Glutamatergic neuron (in vitro differentiated cells): Measurements from ENCODE around the gene ESRRA. TPM values are rescaled to one million over a fixed set of nuclear protein-coding genes. Genes with fewer than 3 reads are reported as not detected.

Source experiments
- DNase-seq: peaks from one replicate; pipeline ENCODE4 v3.0.0; 2022
- H3K27ac Mint-ChIP-seq: one replicate; pipeline ENCODE4 v1.8.0; 2020; ENCODE audit warnings: mild to moderate bottlenecking, mixed read lengths, inconsistent platforms; ENCODE audit not compliant: unreplicated experiment
- H3K27me3 Mint-ChIP-seq: one replicate; pipeline ENCODE4 v1.8.0; 2020; ENCODE audit warnings: mild to moderate bottlenecking, moderate library complexity, mixed read lengths, inconsistent platforms; ENCODE audit not compliant: unreplicated experiment
- H3K36me3 Mint-ChIP-seq: one replicate; pipeline ENCODE4 v1.8.0; 2020; ENCODE audit warnings: mild to moderate bottlenecking, mixed read lengths, inconsistent platforms; ENCODE audit not compliant: unreplicated experiment
- H3K4me1 Mint-ChIP-seq: one replicate; pipeline ENCODE4 v1.8.0; 2020; ENCODE audit warnings: mild to moderate bottlenecking, low read depth, mixed read lengths, inconsistent platforms; ENCODE audit not compliant: unreplicated experiment
- H3K4me3 Mint-ChIP-seq: one replicate; pipeline ENCODE4 v1.8.0; 2020; ENCODE audit warnings: mild to moderate bottlenecking, mixed read lengths, inconsistent platforms; ENCODE audit not compliant: unreplicated experiment
- H3K9me3 Mint-ChIP-seq: one replicate; pipeline ENCODE4 v1.8.0; 2020; ENCODE audit warnings: mild to moderate bottlenecking, moderate library complexity, mixed read lengths, inconsistent platforms; ENCODE audit not compliant: unreplicated experiment
- CTCF ChIP-seq: fragments of 200-600 bp; sonication (generic); IDR thresholded peaks from one replicate; pipeline ENCODE4 v1.5.0; 2021; ENCODE audit not compliant: partially characterized antibody, unreplicated experiment
- total RNA-seq: library from RNA; stranded (reverse); fragmentation: NEBNext Ultra II Directional; extraction: Animal tissue kit (Norgen Biotek cat#: 25700); gene quantifications from one replicate; pipeline ENCODE4 v1.2.1, GENCODE V29; 2021; ENCODE audit not compliant: unreplicated experiment

ESRRA gene
- total RNA-seq, 1 donor from 2014 or later: 69.9 TPM

- H3K27me3 Mint-ChIP-seq: peaks cover 17% of the 10 kb centered on the region
- DNase-seq: no peak
- peak overlapping the region; percentile 34 for H3K27ac Mint-ChIP-seq
- peaks cover 2% of the 10 kb centered on the region for H3K4me1 Mint-ChIP-seq
- H3K9me3 Mint-ChIP-seq: peaks cover 16% of the 10 kb centered on the region
- TF ChIP-seq CTCF: no peak
- no peaks in the 10 kb centered on the region for H3K36me3 Mint-ChIP-seq
- peak overlapping the region; percentile 55 for H3K4me3 Mint-ChIP-seq
Measured at GRCh38 chr11:64267207-64267945, 37.9 kb upstream of the ESRRA start.

GRCh38 chr11:64268025-64268892 is 37.1 kb upstream of the ESRRA start:
- Mint-ChIP-seq H3K36me3 (no peaks in the 10 kb centered on the region), H3K4me3 (peak overlapping the region; percentile 90), H3K27ac (peak overlapping the region; percentile 95), H3K9me3 (peaks cover 16% of the 10 kb centered on the region), H3K4me1 (peaks cover 2% of the 10 kb centered on the region), H3K27me3 (peaks cover 15% of the 10 kb centered on the region)
- TF ChIP-seq CTCF: no peak
- DNase-seq: no peak

- Mint-ChIP-seq H3K36me3 (no peaks in the 10 kb centered on the region), H3K4me1 (peaks cover 2% of the 10 kb centered on the region), H3K27me3 (peaks cover 15% of the 10 kb centered on the region), H3K9me3 (peaks cover 16% of the 10 kb centered on the region), H3K27ac (peak overlapping the region; percentile 95), H3K4me3 (peak overlapping the region; percentile 90)
- peak; percentile 69 for DNase-seq
- no peak for TF ChIP-seq CTCF
Measured at GRCh38 chr11:64268893-64269539, 36.3 kb upstream of the ESRRA start.

GRCh38 chr11:64269540-64270220 is 35.6 kb upstream of the ESRRA start:
- Mint-ChIP-seq H3K4me1 (peaks cover 2% of the 10 kb centered on the region), H3K4me3 (peak overlapping the region; percentile 100), H3K27me3 (peaks cover 15% of the 10 kb centered on the region), H3K36me3 (no peaks in the 10 kb centered on the region), H3K9me3 (peaks cover 16% of the 10 kb centered on the region), H3K27ac (peak overlapping the region; percentile 98)
- TF ChIP-seq CTCF: no peak
- peak; percentile 97 for DNase-seq
